HTERT RPE-1 (cell line): ENCODE results near the gene CAMK2D.

ENCODE experiments used
- in situ Hi-C: fragments of 300-500 bp; cut with MboI; formaldehyde crosslinking; loops from 4 replicates; pipeline ENCODE4 v1.14.3; 2020; ENCODE audit warnings: low sequenced_read_pairs

Gene CAMK2D

GRCh38 chr4:113495790-113496189 lies 265.7 kb downstream of the CAMK2D start:
- in situ Hi-C loops = no loop called here

GRCh38 chr4:113483131-113483530 lies 278.4 kb downstream of the CAMK2D start:
- in situ Hi-C loops = no loop called here

GRCh38 chr4:113482325-113482724 lies 279.2 kb downstream of the CAMK2D start:
- in situ Hi-C loops = no loop called here

GRCh38 chr4:113481820-113482219 lies 279.7 kb downstream of the CAMK2D start:
- in situ Hi-C loops = no loop called here

- in situ Hi-C loops = no loop called here
Observed at GRCh38 chr4:113480109-113480508, 281.4 kb downstream of the CAMK2D start.

- in situ Hi-C loops = no loop called here
Observed at GRCh38 chr4:113478032-113478431, 283.5 kb downstream of the CAMK2D start.

- in situ Hi-C loops = no loop called here
Observed at GRCh38 chr4:113476800-113477199, 284.7 kb downstream of the CAMK2D start.

GRCh38 chr4:113474017-113474416 lies 287.5 kb downstream of the CAMK2D start:
- in situ Hi-C loops = no loop called here

GRCh38 chr4:113472864-113473263 lies 288.7 kb downstream of the CAMK2D start:
- in situ Hi-C loops = no loop called here

GRCh38 chr4:113471146-113471860 lies 290.2 kb downstream of the CAMK2D start:
- in situ Hi-C loops = no loop called here

GRCh38 chr4:113469926-113470325 lies 291.6 kb downstream of the CAMK2D start:
- in situ Hi-C loops = no loop called here

- in situ Hi-C loops = no loop called here
Observed at GRCh38 chr4:113469023-113469390, 292.5 kb downstream of the CAMK2D start.

- in situ Hi-C loops = no loop called here
Observed at GRCh38 chr4:113468165-113469022, 293.1 kb downstream of the CAMK2D start.

- in situ Hi-C loops = no loop called here
Observed at GRCh38 chr4:113467581-113467980, 294.0 kb downstream of the CAMK2D start.

GRCh38 chr4:113462286-113462685 lies 299.3 kb downstream of the CAMK2D start:
- in situ Hi-C loops = no loop called here

- in situ Hi-C loops = no loop called here
Observed at GRCh38 chr4:113461281-113461680, 300.3 kb downstream of the CAMK2D start.

- in situ Hi-C loops = no loop called here
Observed at GRCh38 chr4:113457886-113458285, 303.7 kb downstream of the CAMK2D start.

GRCh38 chr4:113457121-113457520 lies 304.4 kb downstream of the CAMK2D start:
- in situ Hi-C loops = no loop called here

- in situ Hi-C loops = no loop called here
Observed at GRCh38 chr4:113455061-113455460, 306.5 kb downstream of the CAMK2D start.

- in situ Hi-C loops = no loop called here
Observed at GRCh38 chr4:113452868-113453620, 308.5 kb downstream of the CAMK2D start.

- in situ Hi-C loops = no loop called here
Observed at GRCh38 chr4:113452152-113452551, 309.4 kb downstream of the CAMK2D start.
